HG02884 (cell line): ENCODE results near the gene MEMO1.
"Not testable (repeated sequence)": the region's sequence is repeated elsewhere in the genome, so short reads cannot be mapped to it uniquely, and the experiment has no call there.

Source experiments
- ATAC-seq: cut with Tn5 transposase; IDR thresholded peaks from one replicate; pipeline ENCODE4 v1.9.1; 2021; ENCODE audit warnings: mild to moderate bottlenecking, moderate library complexity; ENCODE audit not compliant: unreplicated experiment

MEMO1 gene

DNA sequence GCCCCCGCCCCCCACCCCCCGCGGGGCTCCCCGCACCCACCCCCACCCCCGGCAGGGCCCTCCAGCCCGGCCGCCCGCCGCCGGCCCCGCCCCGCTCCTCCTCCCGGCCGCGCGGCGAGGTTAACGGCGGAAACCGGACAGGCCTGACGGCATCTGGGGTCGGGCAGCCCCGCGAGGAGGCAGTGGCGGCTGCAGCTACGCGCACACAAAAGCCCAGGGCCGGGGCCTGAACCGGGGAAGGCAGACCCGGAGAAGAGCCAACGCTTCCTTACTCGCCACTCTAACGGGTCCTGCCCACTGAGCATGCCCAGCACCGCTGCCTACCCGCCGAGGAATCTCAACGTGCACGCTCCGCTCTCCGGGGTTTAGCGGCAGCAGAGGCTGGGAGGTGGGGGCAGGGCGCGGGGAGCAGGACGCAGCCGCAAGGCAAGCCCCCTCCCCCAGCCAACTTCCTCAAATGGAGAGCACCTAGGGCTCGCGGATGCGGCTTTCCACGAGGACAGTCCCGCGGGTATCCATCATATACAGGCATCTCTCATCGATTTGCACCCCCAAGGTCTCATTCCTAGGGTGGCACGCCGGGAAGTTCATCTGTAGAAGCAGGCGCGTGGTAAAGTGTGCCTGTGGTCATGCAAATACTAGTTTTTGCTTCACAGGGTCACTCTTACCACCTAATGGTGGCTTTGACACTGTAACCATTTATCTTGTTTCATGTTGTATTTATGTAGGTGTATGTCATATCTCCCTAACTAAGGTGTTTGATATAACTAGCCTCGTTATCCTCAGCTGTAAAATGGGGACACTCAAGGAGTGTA, at the start of gene MEMO1:
Gene MEMO1, minus strand, starts transcription at position 339 of the 815 bp plus-strand sequence. CDS start 761 bp downstream, outside the sequence.
- peak; percentile 49 for ATAC-seq

- no peak for ATAC-seq
Measured at GRCh38 chr2:32060266-32060665, 49.5 kb upstream of the MEMO1 start.

GRCh38 chr2:32058130-32058529, 47.3 kb upstream of the MEMO1 start:
- ATAC-seq: no peak

DNA sequence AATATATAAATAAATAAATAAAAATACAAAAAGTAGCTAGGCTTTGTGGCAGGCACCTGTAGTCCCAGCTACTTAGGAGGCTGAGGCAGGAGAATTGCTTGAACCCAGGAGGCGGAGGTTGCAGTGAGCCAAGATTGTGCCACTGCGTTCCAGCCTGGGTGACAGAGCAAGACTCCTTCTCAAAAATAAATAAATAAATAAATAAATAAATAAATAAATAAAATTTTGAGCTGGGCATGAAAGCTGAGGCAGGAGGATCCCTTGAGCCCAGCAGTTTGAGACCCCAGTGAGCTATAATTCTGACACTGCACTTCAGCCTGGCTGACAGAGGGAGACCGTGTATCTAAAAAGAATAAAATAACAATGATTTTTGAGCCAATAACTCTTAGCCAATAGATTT, 43.8 kb upstream of the MEMO1 start:
- not testable (repeated sequence) for ATAC-seq

GRCh38 chr2:32051836-32052439, 41.1 kb upstream of the MEMO1 start:
- no peak for ATAC-seq

DNA sequence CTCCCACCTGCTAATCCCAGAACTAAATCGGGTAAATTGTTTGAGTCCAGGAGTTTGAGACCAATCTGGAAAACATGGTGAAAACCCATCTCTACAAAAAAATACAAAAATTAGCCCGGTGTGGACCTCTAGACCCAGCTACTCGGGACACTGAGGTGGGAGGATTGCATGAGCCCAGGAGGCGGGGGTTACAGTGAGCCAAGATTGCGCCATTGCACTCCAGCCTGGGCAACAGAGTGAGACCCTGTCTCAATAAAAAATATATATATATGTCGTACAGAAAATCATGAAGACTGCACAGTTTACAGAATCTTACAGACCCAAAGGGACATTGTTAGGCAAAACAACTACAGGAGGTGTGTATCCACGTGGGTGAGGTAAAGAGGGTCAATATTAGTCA, 32.8 kb upstream of the MEMO1 start:
- no peak for ATAC-seq

- peak; percentile 83 for ATAC-seq
Measured at GRCh38 chr2:32039447-32040219, 28.8 kb upstream of the MEMO1 start, which contains the start of gene DPY30. Gene DPY30, minus strand, starts transcription at chr2:32039805. Its CDS starts 349 bp downstream, at chr2:32039456.

GRCh38 chr2:32034198-32034887, 23.5 kb upstream of the MEMO1 start:
- not testable (repeated sequence) for ATAC-seq

DNA sequence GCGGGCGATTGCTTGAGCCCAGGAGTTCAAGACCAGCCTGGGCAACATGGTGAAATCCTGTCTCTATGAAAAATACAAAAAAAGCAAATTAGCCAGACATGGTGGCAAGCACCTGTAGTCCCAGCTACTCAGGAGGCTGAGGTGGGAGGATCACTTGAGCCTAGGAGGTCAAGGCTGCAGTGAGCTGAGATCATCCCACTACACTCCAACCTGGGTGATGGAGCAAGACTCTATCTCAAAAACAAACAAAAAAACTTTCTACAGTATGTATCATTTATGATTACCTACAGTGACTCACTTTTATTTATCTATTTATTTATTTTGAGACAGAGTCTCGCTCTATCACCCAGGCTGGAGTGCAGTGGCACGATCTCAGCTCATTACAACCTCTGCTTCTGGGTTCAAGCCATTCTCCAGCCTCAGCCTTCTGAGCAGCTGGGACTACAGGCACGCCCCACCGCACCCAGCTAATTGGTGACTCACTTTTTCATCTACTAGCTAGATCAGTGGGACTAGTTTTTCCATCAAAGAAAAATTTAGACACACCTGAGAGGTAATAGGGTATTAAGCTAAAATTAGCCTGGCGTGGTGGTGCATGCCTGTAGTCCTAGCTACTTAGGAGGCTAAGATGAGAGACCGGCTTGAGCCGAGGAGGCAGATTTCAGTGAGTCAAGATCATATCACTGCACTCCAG, 8.1 kb upstream of the MEMO1 start:
- not testable (repeated sequence) for ATAC-seq

- ATAC-seq: no peak
Measured at GRCh38 chr2:32012872-32013271, 2.1 kb upstream of the MEMO1 start.

DNA sequence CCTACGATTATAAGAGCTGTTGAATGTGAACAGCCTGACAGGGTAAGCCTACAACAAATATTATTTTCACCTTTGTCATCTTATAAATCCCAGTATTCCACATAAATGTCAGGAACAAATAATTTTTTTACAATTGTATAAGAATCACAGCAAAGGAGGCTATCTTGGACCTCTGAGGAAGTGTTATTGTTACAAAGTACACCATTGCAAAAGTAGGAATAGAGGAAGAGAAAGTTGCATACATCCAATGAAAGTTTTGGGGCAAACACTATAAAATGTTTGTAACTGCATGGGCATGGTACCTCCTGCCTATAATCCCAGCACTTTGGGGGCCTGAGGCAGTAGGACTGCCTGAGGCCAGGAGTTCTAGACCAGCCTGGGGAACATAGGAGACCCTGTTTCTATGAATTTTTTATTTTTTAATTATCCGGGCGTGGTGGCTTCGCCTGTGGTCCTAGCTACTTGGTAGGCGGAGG, 715 bp upstream of the MEMO1 start:
- no peak for ATAC-seq

DNA sequence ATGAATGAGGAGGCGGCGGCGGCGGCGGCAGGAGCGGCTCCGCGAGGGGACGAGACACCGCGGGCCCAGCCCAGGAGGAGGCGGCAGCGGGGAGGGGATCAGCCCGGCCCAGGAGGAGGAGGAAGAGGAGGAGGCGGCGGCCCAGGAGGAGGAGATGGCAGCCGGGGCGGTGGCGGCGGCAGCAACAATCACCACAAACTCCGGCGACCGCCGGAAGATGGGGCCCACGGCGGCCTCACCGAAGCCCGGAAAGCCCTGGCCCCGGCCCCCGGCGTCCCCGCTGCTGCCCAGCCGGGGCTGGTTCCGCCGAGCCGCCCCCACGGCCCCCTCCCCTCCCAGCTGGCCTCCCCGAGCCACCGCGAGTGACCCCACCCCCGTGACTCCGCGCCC, 533 bp downstream of the MEMO1 start:
- ATAC-seq: peak; percentile 39

DNA sequence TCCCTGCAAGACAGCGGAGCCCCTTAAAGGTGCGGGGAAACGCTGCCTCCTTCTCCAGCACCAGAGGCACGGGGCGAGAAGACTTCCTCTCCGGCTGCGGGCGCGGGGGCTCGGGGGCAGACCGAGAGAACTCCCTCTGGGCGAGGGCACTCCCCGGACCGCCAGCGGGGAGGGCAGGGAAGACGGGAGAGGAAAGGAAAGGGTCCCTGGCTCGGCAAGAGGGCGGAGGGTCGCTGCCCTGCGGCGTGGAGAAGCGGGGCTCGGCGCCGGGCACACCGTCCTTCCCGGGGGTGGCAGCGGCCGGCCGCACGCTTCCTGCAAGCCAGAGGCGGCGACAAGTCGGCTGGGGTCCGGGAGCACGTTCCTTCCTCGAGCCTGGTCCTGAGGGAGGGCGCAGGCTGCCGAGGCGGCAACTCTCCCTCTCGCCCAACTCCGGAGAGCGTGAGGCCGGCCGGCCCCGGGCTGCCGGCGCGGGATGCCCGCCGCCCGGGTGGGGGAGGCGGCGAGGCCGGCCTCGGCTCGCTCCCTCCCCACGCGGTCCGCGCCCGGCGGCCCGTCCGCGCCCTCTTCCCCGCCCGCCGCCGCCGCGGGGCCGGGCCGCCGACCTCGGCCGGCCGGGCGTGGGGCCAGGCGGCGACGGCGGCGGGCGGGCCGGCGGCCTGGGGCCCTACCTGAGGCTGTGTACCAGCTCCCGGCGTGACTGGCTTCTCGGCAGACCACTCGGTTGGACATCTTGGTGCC, 1.1 kb downstream of the MEMO1 start:
- ATAC-seq: peak; percentile 12

DNA sequence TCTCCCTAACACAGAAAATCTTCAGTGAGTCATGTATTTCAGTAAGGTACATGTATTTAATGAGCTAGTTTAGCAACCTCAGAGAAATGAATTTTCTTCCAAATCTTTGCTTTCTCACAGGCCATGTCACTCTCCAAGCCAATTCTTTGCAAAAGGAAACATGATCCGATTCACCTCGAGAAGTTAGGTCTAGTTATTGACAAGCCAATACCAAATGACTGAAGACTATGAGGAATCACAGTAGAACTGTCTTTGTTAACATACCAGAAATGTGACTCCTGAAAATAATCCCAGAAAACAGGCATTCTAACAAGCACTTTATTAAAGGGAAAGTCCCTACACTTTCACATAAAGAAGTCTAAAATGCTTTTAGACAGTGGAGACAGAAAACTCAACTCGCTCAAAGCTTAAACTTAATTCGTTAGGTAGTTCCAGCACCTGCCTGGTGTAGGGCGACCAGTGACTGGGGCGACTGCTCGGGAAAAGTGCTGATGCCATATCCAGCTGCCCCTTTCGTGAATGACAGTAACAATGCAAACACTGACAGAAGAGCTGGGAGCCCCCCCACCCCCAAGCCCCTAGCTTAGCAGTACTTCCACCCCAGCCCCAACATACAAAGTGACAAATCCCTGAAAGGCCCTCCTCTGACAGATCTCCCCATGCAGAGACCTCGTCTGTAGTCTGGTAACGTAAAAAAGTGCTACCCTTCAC, 1.8 kb downstream of the MEMO1 start:
- no peak for ATAC-seq

DNA sequence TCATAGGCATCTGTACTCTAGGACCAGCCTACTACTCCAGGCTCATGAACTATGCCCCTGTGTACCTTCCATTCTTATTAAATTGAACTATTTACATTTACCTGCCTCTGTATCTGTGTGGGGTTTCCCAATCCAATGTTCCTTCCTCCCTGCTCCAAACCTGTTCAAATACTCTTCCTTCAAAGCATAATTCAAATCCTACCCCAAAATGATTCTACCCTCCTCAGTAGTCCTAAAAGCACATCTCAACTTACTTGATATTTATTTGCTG, 3.8 kb downstream of the MEMO1 start:
- ATAC-seq: no peak

DNA sequence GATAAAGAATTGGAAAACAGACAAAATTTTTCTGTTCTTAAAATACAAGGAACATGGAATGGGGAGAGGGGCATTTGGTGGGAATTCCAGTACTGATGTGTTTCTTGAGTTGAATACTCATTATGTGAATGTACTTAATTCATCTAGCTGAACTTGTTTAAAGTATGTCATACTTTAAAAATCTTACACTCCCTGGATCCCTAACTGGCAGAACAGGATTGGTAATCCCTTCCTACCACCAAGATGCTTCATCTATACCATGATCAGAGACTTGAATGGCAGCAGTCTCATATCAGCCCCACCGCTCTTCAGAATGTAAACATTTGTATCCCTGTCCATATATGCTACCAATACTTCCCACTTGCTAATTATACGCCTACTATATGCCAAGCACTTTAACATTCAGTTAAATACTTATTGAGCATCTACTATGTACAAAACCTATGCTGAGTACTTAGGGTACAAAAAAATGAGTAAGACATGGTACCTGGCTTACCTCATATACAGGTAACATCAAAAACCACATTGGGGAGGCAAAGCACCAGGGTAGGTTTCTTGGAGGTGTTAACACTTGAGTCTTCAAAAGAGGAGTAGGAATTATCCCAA, 5.3 kb downstream of the MEMO1 start:
- no peak for ATAC-seq

GRCh38 chr2:32003791-32004190, 7.0 kb downstream of the MEMO1 start:
- ATAC-seq: no peak

DNA sequence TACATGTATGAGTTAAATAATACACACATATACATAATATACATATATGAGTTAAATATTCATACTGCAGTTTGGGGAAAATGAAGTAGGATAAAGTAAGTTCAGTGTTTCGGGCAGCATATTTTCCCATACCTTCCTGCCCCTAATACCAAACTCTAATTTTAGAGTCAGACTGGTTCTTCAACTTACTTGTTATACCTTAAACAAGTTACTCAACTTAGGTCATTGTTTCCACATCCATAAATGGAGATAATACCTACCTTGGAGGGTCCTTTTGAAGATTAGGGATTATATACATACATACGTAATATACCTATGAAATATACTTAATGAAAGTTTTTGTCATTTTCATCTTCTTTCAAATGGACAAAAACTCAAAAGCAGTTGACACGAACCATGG, 8.4 kb downstream of the MEMO1 start:
- ATAC-seq: no peak

DNA sequence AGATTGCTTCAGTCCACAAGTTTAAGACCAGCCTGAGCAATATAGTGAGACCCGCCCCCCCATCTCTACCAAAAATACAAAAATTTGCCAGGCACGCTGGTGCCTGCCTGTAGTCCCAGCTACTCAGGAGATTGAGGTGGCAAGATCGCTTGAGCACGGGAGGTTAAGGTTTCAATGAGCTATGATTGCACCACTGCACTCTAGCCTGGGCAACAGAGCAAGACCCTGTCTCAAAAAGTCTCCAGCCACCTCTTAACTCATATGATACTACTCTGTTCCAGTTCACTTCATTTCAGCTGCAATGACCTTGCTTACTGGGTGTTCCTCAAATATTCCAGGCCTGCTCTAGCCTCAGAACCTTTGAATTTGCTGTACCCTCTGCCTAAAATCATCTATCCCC, 11.4 kb downstream of the MEMO1 start:
- no peak for ATAC-seq
